Activated CD4-positive, alpha-beta T cell treated with anti-CD3 and anti-CD28 coated beads, Interleukin-2, amount 10 ng/mL, durations not matched to agents 24 days and 14 days (primary cell): Measurements from ENCODE around the gene DISC1. TPM values are rescaled to one million over a fixed set of nuclear protein-coding genes. Genes with fewer than 3 reads are reported as not detected.
"Not testable (repeated sequence)": the region's sequence is repeated elsewhere in the genome, so short reads cannot be mapped to it uniquely, and the experiment has no call there.

Experiments used
- DNase-seq: peaks from one replicate; pipeline ENCODE4 v3.0.0; 2022
- H3K27ac Mint-ChIP-seq: one replicate; pipeline ENCODE4 v1.8.0; 2022; ENCODE audit warnings: mild to moderate bottlenecking, mixed read lengths
- H3K27me3 Mint-ChIP-seq: one replicate; pipeline ENCODE4 v1.8.0; 2022; ENCODE audit warnings: mixed read lengths
- H3K36me3 Mint-ChIP-seq: one replicate; pipeline ENCODE4 v1.8.0; 2022; ENCODE audit warnings: low read depth, mild to moderate bottlenecking, mixed read lengths
- H3K4me1 Mint-ChIP-seq: one replicate; pipeline ENCODE4 v1.8.0; 2021; ENCODE audit warnings: mixed read lengths
- H3K4me3 Mint-ChIP-seq: one replicate; pipeline ENCODE4 v1.8.0; 2022; ENCODE audit warnings: mild to moderate bottlenecking, moderate library complexity, mixed read lengths
- H3K9me3 Mint-ChIP-seq: one replicate; pipeline ENCODE4 v1.8.0; 2021; ENCODE audit warnings: mixed read lengths
- intact Hi-C: fragments of 100-400 bp; cut with micrococcal nuclease; formaldehyde crosslinking; loops from one replicate; pipeline ENCODE4 v1.15.1; 2023
- total RNA-seq: library from RNA; stranded (reverse); gene quantifications from 2 replicates; pipeline ENCODE4 v1.2.3, GENCODE V29; 2022

Gene DISC1
- total RNA-seq, 1 donor from 2014 or later, result 3.1 TPM

DNA sequence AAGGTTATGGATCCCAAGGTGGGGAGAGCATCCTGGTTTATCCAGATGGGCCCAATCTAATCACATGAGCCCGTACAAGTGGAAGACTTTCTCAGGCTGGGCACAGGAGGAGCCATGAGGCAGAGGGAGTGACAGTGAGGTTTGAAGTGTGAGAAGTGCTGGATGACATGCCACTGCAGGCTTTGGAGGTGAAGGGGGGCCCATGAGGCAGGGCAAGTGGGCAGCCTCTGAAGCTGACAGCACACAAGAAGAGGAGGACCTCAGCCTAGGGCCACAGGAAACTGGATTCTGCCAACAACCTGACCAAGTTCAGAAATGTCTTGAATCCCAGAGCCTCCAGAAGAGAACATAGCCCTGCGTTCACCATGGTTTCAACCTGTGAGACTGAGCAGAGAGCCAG lies 311.6 kb downstream of the DISC1 start:
- Mint-ChIP-seq H3K27ac (no peak overlapping the region), H3K4me3 (no peak overlapping the region), H3K9me3 (no peaks in the 10 kb centered on the region), H3K27me3 (no peaks in the 10 kb centered on the region), H3K4me1 (no peaks in the 10 kb centered on the region), H3K36me3 (no peaks in the 10 kb centered on the region)
- DNase-seq, result no peak
- intact Hi-C loops, result no loop called here

DNA sequence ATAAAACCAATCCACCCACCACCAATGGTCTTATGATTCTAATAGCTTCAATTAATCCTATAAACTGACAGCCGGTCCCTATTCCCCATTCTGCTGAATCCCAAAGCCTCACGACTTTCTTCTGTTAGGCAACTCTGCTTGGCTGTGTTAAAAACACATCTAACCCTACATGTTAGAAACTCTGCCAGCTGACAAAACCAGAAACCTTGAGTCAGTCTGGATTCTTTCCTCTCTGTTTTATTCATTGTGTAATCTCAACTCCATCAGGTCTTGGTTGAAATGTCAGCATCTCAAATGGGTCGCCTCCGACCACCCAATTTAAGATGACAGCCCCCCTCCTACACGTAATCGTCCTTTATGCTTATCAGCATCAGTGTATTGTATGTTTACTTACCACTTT lies 312.1 kb downstream of the DISC1 start:
- Mint-ChIP-seq H3K27me3 (no peaks in the 10 kb centered on the region), H3K4me1 (no peaks in the 10 kb centered on the region), H3K9me3 (no peaks in the 10 kb centered on the region), H3K4me3 (no peak overlapping the region), H3K27ac (no peak overlapping the region), H3K36me3 (no peaks in the 10 kb centered on the region)
- DNase-seq, result no peak
- intact Hi-C loops, result no loop called here

DNA sequence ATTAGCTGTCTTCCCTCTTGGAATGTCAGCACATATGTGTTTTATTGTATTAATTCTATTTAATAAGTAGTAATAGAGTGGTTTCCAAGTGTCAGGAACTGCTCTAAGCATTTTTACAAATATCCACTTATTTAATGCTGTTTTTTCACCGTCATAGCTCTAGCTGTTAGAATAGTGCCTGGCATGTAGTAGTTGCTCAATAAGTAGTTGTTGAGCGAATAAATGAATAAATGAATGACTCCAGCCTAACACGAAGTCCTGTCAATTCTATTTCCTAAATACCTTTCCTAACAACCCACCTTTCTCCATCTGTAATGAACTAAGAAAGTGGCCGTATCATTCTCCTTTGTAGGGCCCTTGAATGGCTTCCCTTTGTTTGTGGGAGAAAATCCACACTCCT lies 312.5 kb downstream of the DISC1 start:
- H3K4me1 Mint-ChIP-seq, result no peaks in the 10 kb centered on the region
- H3K36me3 Mint-ChIP-seq, result no peaks in the 10 kb centered on the region
- H3K4me3 Mint-ChIP-seq, result no peak overlapping the region
- no peaks in the 10 kb centered on the region for H3K9me3 Mint-ChIP-seq
- DNase-seq, result no peak
- H3K27ac Mint-ChIP-seq, result no peak overlapping the region
- intact Hi-C loops, result no loop called here
- no peaks in the 10 kb centered on the region for H3K27me3 Mint-ChIP-seq

DNA sequence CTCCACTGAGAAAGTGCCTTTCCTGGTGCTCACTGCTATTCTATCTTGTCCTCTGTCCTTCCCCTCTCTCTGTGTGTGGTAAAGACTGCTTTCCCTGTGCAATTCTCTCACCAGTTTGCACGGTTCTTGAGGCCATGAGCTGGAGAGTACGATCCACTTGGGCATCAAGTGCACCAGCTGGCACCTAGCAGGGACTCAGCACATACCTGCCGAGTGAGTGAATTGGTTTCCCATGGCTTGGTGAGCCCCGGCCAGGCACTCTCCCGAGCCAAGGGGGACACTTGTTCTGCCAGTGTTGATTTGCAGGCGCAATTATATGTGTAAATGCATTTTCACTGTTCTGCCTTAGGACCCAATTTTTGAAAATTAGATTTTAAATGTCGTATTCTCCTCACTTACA lies 313.5 kb downstream of the DISC1 start:
- DNase-seq, result no peak
- peaks cover 4% of the 10 kb centered on the region for H3K9me3 Mint-ChIP-seq
- H3K4me1 Mint-ChIP-seq, result no peaks in the 10 kb centered on the region
- intact Hi-C loops, result no loop called here
- no peaks in the 10 kb centered on the region for H3K27me3 Mint-ChIP-seq
- H3K36me3 Mint-ChIP-seq, result peaks cover 1% of the 10 kb centered on the region
- H3K4me3 Mint-ChIP-seq, result no peak overlapping the region
- no peak overlapping the region for H3K27ac Mint-ChIP-seq

DNA sequence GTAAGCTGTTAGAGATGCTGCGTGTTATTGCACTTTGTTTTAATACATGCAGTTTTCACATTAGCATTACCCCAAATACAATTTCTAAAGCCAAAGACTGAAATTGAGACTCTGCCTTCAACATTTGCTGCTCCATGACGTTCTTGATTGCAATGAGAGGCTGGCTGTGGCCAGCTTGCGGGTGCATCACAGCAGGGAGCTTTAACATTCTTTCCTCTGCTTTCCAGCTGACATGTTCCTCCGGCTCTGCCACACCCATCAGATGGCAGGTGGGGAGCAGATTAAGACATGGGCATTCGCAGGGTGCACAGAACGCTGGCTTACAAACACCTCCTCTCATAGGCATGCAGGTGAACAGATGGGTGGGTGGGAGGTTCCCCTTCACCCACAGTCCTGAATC lies 314.1 kb downstream of the DISC1 start:
- H3K4me1 Mint-ChIP-seq, result no peaks in the 10 kb centered on the region
- peaks cover 10% of the 10 kb centered on the region for H3K9me3 Mint-ChIP-seq
- intact Hi-C loops, result no loop called here
- H3K27me3 Mint-ChIP-seq, result no peaks in the 10 kb centered on the region
- DNase-seq, result no peak
- peaks cover 5% of the 10 kb centered on the region for H3K36me3 Mint-ChIP-seq
- no peak overlapping the region for H3K4me3 Mint-ChIP-seq
- no peak overlapping the region for H3K27ac Mint-ChIP-seq

DNA sequence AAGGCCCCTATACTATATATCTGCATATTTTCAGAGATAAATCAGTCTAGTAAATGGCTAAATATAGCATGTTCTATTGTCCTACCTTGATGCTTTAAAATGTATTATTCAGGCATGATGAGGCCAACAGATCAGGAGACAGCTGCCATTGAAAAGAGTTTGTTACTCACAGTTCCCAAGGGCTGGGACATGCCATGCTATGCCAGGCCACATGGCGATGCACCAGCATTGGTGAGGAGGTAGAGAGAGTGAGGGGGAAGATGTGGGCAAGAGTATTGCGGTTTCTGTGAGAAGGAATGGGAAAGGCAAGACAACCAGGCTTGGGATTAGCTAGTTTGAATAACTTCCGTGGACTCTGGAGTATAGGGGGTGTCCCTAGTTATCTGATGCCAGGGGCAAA lies 316.5 kb downstream of the DISC1 start:
- Mint-ChIP-seq H3K4me1 (no peaks in the 10 kb centered on the region), H3K4me3 (no peak overlapping the region), H3K36me3 (peaks cover 5% of the 10 kb centered on the region), H3K27ac (no peak overlapping the region), H3K27me3 (no peaks in the 10 kb centered on the region), H3K9me3 (peaks cover 21% of the 10 kb centered on the region)
- intact Hi-C loops, result no loop called here
- DNase-seq, result no peak

DNA sequence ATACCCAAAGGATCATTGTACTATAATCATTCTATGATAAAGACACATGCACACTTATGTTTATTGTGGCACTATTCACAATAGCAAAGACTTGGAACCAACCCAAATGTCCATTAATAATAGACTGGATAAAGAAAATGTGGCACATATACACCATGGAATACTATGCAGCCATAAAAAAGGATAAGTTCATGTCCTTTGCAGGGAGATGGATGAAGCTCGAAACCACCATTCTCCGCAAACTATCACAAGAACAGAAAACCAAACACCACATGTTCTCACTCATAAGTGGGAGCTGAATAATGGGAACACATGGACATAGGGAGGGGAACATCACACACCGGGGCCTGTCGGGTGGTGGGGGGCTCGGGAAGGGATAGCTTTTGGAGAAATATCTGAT lies 321.5 kb downstream of the DISC1 start:
- H3K27me3 Mint-ChIP-seq, H3K36me3 Mint-ChIP-seq, H3K27ac Mint-ChIP-seq, intact Hi-C loops, H3K4me3 Mint-ChIP-seq, DNase-seq, H3K4me1 Mint-ChIP-seq: not testable (repeated sequence)
- H3K9me3 Mint-ChIP-seq, result peaks cover 23% of the 10 kb centered on the region

DNA sequence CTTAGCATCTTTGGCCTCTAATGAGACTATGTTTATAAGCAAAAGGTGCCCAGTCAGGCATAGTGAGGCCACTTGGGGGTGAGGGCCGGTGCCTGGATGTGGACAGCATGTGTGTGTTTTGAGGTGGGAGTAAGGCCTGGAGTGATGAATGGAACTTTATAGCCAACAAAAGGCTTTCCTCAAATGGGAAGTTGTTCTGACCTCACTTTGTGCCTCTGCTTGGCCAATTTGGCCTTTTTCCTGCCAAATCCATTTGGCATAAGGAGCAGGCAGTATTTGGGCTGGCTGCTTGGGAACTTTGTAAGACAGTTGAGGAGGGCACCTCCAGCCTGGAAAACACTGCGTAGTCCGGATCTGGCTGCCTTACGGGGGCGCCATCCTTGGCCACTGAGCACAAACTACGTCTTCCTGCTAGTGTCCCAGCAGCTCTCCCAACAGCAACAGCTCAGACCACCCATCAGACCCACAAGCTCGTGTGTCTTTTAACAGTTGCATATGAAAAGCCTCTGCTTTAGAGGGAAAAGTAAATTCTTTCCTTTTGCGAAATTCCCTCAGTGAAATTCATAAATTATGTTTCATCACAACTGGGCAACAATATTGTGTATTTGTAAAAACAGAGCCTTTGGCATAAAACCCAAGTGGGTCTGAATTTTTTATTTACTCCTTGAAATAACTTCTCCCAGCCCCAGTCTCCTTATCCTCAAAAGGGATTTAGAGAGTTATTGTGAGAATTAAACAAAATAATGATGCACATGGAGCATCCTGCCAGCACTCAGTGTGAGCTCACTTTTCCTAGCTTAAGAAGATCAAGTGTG lies 322.9 kb downstream of the DISC1 start:
- intact Hi-C loops, result no loop called here
- no peak for DNase-seq
- H3K27me3 Mint-ChIP-seq, result no peaks in the 10 kb centered on the region
- H3K4me3 Mint-ChIP-seq, result no peak overlapping the region
- peaks cover 5% of the 10 kb centered on the region for H3K36me3 Mint-ChIP-seq
- peaks cover 2% of the 10 kb centered on the region for H3K4me1 Mint-ChIP-seq
- H3K27ac Mint-ChIP-seq, result no peak overlapping the region
- H3K9me3 Mint-ChIP-seq, result peaks cover 26% of the 10 kb centered on the region

DNA sequence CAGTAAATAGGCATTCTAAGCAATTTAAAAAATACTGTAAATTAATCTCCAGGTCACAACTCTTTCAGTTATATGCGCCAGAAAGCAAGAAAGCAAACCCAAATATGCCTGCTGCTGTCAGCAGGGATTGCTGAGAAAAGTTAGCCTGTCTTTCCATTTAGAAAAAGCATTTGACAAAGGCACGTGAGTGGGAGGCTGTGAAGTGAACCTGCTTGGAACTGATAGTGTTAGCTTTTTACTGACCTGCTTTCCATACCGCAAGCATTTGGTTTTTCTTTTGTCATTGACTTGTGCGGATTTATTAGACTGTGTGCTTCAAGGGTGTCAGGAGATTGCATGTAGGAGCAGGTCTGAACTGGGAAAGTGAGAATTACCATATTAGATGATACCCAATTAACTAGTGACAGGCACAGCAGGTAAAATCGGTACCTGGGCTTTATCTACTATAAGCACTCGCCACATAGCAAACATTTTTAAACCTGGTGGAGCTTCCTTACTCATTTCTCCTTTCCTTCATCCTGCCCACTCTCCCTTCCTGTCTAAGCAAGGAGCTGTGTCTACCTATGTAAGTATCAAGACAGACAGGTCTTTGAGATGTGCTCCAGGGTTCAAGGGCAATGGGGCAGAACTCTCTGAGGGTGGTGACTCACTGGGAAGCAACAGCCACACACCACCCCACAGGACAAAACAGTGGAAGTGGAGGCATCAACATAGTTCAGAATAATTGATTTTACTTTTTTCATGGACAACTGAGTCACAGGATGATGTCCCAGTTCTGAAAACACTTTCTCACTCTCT lies 323.9 kb downstream of the DISC1 start:
- H3K27me3 Mint-ChIP-seq, result no peaks in the 10 kb centered on the region

DNA sequence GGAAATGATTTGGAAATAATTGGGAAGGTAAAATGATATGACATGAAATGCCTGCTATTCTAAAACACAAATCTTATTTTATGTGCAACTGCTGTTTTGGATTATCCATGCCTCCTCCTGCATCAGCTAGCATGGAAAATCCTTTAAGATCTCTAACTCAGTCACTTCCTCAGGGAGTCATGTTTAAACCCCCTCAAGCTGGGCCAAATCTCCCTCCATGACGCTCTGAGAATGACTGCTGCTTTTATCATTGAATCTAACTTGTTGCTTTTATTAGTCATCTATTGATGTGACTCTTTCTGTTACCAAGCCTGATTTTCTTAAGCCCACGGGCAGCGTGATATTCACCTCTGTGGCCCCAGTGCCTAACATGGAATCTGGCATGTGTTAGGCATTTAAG lies 324.8 kb downstream of the DISC1 start:
- DNase-seq, result no peak
- no peaks in the 10 kb centered on the region for H3K36me3 Mint-ChIP-seq
- no peak overlapping the region for H3K27ac Mint-ChIP-seq
- no peaks in the 10 kb centered on the region for H3K27me3 Mint-ChIP-seq
- H3K4me3 Mint-ChIP-seq, result no peak overlapping the region
- peaks cover 20% of the 10 kb centered on the region for H3K9me3 Mint-ChIP-seq
- intact Hi-C loops, result no loop called here
- peaks cover 2% of the 10 kb centered on the region for H3K4me1 Mint-ChIP-seq

More for the DNA sequence above, 323.9 kb downstream of the DISC1 start:
- Mint-ChIP-seq H3K4me1 (peaks cover 2% of the 10 kb centered on the region), H3K36me3 (peaks cover 1% of the 10 kb centered on the region), H3K9me3 (peaks cover 18% of the 10 kb centered on the region), H3K4me3 (no peak overlapping the region), H3K27ac (no peak overlapping the region)
- intact Hi-C loops, result no loop called here
- no peak for DNase-seq

DNA sequence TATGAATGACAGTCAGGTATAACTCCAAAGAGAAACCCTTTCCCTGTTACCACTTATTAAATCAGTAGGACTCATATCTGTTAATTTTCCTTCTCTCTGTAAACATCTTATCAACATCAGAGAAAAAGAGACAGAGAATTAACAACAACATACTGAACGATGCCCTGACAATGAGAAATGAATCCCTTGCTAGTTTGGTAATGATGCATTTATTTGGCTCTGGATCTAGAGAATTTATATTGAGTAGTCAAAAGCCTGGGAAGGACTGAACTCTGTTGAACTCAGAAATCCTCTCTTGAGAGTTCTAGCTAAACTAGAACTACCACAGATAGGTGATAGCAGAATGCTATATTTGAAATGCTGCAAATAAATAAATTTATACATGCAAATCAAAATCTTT lies 325.6 kb downstream of the DISC1 start:
- no peak for DNase-seq
- no peak overlapping the region for H3K27ac Mint-ChIP-seq
- no peak overlapping the region for H3K4me3 Mint-ChIP-seq
- no peaks in the 10 kb centered on the region for H3K27me3 Mint-ChIP-seq
- H3K36me3 Mint-ChIP-seq, result no peaks in the 10 kb centered on the region
- H3K4me1 Mint-ChIP-seq, result peaks cover 2% of the 10 kb centered on the region
- intact Hi-C loops, result no loop called here
- H3K9me3 Mint-ChIP-seq, result peaks cover 13% of the 10 kb centered on the region

DNA sequence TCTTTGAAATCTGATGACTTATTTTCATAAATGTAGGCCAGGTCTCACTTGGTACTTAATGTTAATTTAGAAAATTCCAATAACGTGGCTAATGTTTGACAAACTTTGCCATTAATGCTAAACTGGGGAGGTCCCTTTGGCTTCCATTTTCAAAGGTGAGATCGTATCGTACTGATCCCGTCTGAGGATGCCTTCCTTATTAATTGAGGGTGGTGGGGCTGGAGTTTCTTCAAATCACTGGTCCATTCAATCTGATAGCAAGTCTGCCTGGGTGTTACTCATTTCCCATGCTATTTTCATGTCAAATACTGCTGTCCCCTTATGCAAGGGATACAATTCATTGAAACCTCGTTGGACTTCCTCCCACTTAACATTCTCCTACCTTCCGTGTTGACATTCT lies 327.1 kb downstream of the DISC1 start:
- Mint-ChIP-seq H3K27me3 (no peaks in the 10 kb centered on the region), H3K36me3 (no peaks in the 10 kb centered on the region), H3K4me1 (peaks cover 2% of the 10 kb centered on the region), H3K9me3 (peaks cover 7% of the 10 kb centered on the region), H3K4me3 (no peak overlapping the region), H3K27ac (no peak overlapping the region)
- intact Hi-C loops, result no loop called here
- no peak for DNase-seq

DNA sequence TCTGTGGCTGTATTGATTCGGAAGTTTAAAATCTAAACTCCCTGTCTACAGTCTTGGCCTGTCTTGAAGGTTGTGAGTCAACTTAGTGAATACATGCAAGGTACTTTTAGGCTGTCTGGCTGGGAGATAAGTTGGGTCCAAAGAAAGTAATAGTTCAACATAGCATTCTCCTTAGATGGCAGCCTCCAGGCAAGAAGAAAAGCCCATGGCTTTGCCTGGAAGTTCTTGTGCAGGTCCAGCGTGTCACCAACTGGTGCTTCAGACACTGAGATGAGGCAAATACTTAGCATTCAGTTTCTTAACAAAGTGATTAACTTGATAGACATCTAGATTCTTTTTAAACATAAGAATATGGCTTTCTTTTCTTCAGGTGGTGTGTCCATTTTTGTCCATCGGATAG lies 328.2 kb downstream of the DISC1 start:
- intact Hi-C loops, result no loop called here
- Mint-ChIP-seq H3K4me3 (no peak overlapping the region), H3K27ac (no peak overlapping the region), H3K9me3 (peaks cover 7% of the 10 kb centered on the region), H3K4me1 (peaks cover 2% of the 10 kb centered on the region), H3K27me3 (no peaks in the 10 kb centered on the region), H3K36me3 (peaks cover 3% of the 10 kb centered on the region)
- DNase-seq, result no peak

DNA sequence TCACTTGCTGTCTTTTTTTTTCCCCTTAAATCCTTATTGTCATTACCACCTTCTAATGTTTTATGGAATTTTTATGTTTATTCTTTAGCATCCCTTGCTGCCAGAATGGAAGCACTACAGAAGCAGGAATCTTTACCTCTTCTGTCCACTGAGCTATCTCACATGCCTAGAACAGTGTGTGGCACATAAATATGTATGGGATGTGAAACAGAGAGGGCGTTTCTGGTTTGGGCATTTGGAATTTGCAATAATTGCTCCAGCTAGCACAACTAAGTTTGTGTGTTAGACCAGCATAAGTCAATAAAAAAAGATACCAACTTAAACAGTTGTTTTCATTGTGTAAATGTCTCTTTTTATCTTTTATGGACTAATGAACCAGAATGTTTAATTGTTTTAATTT lies 330.8 kb downstream of the DISC1 start:
- Mint-ChIP-seq H3K27me3 (no peaks in the 10 kb centered on the region), H3K36me3 (peaks cover 3% of the 10 kb centered on the region), H3K9me3 (peaks cover 7% of the 10 kb centered on the region), H3K4me1 (no peaks in the 10 kb centered on the region), H3K27ac (no peak overlapping the region), H3K4me3 (no peak overlapping the region)
- no peak for DNase-seq
- intact Hi-C loops, result no loop called here
